Measurements from ENCODE around the gene FLT3LG.
A peak's percentile ranks its signal among the peaks of the same experiment; 100 is the strongest.

The FLT3LG gene, protein sequence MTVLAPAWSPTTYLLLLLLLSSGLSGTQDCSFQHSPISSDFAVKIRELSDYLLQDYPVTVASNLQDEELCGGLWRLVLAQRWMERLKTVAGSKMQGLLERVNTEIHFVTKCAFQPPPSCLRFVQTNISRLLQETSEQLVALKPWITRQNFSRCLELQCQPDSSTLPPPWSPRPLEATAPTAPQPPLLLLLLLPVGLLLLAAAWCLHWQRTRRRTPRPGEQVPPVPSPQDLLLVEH

GRCh38 chr19:49473868-49474541, at the start of gene FLT3LG:
TSS of gene FLT3LG (plus strand) at chr19:49474215. CDS start at chr19:49474640, 425 bp downstream.
- peak; percentile 29 for DNase-seq

- no peak for DNase-seq
Observed at GRCh38 chr19:49425178-49425577, 48.8 kb upstream of the FLT3LG start, which contains the start of gene GFY. TSS of gene GFY (plus strand) at chr19:49425388. CDS start at chr19:49426431, 1,043 bp downstream.

GRCh38 chr19:49425922-49426592, 48.0 kb upstream of the FLT3LG start:
- DNase-seq: no peak

- DNase-seq: no peak
Observed at GRCh38 chr19:49427339-49427738, 46.7 kb upstream of the FLT3LG start.

- peak; percentile 57 for DNase-seq
Observed at GRCh38 chr19:49427855-49428546, 46.0 kb upstream of the FLT3LG start.

- DNase-seq: no peak
Observed at GRCh38 chr19:49428547-49429451, 45.2 kb upstream of the FLT3LG start.

- DNase-seq: no peak
Observed at GRCh38 chr19:49430172-49430677, 43.8 kb upstream of the FLT3LG start.

- DNase-seq: no peak
Observed at GRCh38 chr19:49430678-49431329, 43.2 kb upstream of the FLT3LG start.

DNA sequence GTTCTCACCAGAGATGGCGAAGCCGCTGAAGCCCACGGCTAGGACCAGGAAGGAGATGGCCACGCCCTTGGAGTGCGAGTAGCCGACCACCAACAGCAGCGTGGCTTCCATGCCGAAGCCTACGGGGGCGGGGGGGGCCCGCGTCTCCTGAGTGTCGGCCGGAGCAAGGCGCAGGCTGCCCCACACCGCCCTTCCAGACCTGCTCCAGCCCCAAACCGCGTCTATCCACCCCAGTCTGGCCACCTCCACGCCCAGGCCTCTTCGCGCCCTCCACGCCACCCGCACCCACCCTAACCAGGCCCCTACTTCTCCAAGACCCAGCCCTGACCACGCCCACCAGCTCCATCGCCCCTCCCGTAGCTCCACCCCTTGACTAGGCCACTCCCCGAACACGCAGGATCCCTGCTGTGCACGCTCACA, 42.7 kb upstream of the FLT3LG start:
- DNase-seq: no peak

- DNase-seq: no peak
Observed at GRCh38 chr19:49432141-49433073, 41.6 kb upstream of the FLT3LG start.

- DNase-seq: no peak
Observed at GRCh38 chr19:49433240-49433901, 40.6 kb upstream of the FLT3LG start.

GRCh38 chr19:49434907-49435583, 39.0 kb upstream of the FLT3LG start:
- no peak for DNase-seq

- no peak for DNase-seq
Observed at GRCh38 chr19:49435670-49436069, 38.3 kb upstream of the FLT3LG start.

GRCh38 chr19:49436381-49437017, 37.5 kb upstream of the FLT3LG start:
- no peak for DNase-seq

DNA sequence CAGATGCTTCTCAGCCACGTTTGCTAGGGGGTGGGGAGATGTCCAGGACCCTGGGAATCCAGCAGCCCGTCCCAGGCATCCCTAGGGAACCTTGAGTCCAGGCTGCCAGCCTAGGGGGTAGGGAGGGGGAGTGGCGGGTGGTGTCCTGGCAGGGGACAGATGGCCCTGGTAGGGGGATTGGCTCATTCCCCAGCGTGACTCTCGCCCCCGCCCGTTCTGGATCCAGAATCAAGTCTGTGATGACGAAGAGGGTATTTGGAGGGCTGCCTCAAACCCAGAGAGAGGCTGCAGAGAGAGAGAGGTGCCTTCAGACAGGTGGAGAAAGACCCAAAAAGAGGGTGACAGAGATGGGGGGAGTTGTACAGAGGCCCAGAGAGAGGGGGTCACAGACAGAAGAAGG, 36.8 kb upstream of the FLT3LG start:
- DNase-seq: no peak

DNA sequence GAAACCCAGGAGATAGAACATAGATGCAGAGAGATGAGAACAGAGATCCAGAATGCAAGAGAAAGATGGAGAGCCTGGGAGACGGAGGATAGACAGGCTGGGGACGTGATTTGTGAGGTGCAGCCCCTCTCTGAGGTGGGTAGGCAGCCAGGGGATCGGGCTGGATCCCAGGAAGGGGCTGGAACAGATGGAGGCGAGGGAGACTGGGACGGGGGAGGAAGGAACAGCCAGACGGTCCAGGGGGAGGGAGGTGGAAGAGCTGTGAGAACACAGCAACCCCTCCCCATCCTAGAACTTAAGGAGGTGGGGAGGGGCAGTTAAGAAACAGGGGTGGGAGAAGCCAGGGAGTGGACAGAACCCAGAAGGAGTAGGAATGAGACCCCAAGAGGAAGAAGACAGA, 35.8 kb upstream of the FLT3LG start:
- DNase-seq: no peak

GRCh38 chr19:49439836-49440235, 34.2 kb upstream of the FLT3LG start:
- DNase-seq: no peak

DNA sequence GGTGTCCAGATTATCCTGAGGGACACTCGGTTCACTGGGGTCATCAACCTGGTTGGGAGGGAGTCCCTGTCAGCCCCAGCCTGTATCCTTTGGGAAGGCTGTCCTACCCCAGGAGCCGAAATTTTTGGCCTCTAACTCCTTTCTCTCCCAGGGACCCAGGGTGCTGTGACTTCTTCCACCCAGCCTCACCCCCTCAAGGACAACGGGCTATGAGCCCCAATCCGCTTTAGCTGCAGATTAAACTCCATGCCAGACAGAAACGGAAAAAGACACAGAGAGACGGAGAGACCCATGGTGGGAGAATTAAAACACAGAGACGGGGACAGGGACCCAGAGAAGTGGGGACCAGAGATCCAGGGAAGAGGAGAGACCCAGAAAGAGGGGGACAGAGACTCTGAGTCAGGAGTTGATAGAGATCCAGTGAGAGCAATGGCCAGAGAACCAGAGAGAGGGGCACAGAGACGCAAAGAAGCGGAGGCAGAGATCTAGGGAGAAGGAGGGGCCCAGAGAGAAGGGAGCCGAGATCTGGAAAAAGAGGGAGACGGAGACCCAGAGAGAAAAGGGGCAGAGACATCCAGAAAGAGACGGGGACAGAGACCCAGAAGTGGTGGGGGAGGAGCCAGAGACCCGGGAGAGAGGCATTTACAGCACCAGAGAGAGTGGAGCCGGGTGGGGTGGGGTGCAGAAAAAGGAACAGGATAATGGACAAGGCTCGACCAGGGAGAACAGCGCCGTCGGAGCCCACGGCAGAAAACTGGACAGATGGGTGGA, 33.4 kb upstream of the FLT3LG start:
- no peak for DNase-seq
